Measurements from ENCODE around the gene COL4A5.
"Not testable (repeated sequence)": the region's sequence is repeated elsewhere in the genome, so short reads cannot be mapped to it uniquely, and the experiment has no call there.

Gene COL4A5

DNA sequence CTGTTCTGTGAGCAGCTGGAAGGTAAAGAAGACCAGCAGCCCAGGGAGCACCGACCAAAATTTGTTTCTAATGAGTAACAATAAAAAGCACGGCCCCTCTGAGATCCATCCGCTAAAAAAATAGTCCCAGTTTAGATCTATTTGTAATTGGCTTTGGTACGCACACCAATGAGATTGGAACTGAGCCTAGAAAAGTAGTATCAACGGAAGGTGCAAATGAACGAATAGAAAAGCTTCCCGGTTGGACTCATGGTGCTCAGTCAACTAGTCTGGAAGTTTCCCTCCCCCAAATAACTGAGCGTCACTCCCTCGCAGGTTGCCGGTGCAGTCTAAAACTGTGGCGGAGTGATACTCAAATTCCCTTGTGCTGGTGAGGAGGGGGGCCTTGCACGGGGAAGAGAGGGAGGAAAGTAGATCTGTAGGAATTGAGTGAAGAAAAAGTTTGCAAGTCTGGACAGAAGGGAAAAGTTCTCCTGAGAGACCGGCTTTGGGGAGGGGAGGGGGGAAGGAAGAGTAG lies at the start of gene COL4A5:
TSS of gene COL4A5 (plus strand) at position 413 of the 517 bp plus-strand sequence. CDS start 288 bp downstream, outside the sequence.
- TF ChIP-seq, protein P1, sequence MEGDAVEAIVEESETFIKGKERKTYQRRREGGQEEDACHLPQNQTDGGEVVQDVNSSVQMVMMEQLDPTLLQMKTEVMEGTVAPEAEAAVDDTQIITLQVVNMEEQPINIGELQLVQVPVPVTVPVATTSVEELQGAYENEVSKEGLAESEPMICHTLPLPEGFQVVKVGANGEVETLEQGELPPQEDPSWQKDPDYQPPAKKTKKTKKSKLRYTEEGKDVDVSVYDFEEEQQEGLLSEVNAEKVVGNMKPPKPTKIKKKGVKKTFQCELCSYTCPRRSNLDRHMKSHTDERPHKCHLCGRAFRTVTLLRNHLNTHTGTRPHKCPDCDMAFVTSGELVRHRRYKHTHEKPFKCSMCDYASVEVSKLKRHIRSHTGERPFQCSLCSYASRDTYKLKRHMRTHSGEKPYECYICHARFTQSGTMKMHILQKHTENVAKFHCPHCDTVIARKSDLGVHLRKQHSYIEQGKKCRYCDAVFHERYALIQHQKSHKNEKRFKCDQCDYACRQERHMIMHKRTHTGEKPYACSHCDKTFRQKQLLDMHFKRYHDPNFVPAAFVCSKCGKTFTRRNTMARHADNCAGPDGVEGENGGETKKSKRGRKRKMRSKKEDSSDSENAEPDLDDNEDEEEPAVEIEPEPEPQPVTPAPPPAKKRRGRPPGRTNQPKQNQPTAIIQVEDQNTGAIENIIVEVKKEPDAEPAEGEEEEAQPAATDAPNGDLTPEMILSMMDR (conservative IDR thresholded peaks at IDR 0.05): no peak
- peak within 1 kb of the TSS; percentile 51 for H3K27ac ChIP-seq

DNA sequence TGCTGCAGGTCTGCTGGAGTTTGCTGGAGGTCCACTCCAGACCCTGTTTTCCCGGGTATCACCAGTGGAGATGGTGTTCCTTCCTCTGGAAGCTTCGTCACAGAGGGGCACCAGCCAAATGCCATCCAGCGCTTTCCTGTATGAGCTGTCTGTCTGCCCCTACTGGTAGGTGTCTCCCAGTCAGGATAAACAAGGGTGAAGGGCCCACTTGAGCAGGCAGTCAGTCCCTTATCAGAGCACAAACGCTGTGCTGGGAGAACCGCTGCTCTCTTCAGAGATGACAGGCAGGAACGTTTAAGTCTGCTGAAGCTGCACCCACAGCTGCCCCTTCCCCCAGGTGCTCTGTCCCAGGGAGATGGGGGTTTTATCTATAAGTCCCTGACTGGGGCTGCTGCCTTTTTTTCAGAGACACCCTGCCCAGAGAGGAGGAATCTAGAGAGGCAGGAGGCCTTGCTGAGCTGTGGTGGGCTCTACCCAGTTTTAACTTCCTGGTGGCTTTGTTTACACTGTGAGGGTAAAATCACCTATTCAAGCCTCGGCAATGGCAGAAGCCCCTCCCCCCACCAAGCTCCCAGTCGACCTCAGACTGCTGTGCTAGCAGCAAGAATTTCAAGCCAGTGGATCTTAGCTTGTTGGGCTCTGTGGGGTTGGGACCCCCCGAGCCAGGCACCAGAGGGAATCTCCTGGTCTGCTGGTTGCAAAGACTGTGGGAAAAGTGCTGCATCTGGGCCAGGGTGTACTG lies 48.5 kb upstream of the COL4A5 start:
- not testable (repeated sequence) for H3K27ac ChIP-seq

DNA sequence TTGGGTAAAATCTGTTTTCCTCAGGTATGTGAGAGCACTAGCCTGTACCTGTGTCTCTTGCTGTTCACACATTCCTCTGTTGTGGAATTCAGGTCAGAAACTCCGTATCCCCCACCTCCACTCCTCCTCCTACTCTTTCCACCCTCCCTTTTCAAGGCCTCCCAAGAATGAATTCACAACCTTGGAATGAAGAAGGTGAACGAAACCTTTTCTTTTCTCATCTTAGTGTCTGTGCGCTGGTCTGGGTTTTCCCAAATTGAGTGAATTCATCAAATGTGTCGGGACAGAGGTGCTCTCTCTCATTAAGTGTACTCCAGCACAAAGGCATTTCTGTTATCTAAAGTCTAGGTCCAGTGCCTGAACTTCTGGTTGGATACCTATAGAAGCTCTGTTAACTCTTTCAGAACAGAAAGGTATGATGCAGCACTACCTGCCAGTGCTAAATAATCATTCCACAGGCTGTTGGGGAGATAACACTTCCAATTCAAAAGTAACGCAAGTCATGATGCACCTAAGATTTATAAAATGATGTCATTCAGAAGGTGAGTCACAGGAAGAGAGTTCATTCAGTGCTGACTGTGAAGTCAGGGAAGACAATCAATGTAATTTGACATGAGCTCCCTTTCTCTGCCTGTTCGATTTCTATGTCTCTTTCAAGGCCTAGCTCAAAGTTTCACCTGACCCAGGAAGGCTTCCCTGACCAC lies 43.3 kb upstream of the COL4A5 start:
- TF ChIP-seq, protein P1 (conservative IDR thresholded peaks at IDR 0.05): no peak
- H3K27ac ChIP-seq: no peak overlapping the region

GRCh38 chrX:108396986-108397385 lies 42.7 kb upstream of the COL4A5 start:
- TF ChIP-seq, protein P1 (conservative IDR thresholded peaks at IDR 0.05): no peak
- no peak overlapping the region for H3K27ac ChIP-seq

GRCh38 chrX:108397627-108398391 lies 41.8 kb upstream of the COL4A5 start:
- H3K27ac ChIP-seq: no peak overlapping the region
- TF ChIP-seq, protein P1 (conservative IDR thresholded peaks at IDR 0.05): no peak

DNA sequence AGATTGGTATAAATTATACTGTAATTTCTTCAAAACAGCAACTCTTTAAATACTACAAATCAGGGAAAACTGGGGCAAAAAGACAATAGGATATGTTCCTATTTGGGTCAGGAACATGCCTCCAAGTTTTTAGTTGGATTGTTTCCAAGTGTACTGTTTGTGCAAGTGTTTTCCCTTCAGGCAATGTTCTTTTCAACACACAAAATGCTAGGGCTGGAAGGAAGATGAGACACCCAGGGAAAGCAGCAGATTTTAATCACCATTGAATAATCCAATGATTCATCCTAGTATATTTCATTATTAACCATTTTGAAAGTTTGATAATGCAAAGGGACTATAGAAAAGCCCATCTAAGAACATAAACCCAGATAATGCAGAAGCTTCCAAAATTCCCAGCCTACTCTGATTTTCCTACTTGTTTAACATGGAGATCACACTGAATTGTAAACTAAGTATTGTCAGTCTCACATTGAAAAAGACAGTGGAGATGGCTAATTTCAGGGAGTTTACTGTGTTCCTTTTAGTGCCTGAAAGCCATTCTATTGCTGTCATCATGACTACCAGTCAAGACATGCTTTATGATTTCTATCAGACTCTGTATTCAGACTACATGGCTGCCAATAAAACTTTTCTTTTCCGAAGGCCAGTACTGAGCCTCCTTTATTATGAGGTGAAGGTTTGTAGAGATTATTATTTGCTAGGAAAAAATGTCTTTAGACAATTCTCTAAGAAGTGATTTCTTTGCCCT lies 40.0 kb upstream of the COL4A5 start:
- peak overlapping the region; percentile 25; the same call in 1 of the 2 replicates for H3K27ac ChIP-seq
- TF ChIP-seq, protein P1 (conservative IDR thresholded peaks at IDR 0.05): no peak

DNA sequence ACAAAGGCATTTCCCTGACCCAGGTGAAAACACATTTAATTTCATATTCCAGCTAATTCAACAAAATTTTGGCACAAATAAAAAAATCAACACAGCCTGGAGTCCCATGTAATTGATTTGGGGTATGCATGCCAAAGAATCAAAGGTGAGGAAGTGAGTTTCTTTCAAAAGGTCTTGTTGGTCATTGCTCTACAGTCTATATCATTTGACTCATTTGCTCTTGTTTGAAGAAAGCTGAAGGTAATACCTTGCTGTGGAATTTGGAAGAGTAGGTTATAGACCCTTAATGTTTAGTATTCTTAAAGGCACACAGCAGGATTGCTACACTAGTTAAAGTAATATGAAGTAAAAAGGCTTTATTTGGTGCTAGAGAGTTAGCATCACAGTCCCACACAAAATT lies 26.9 kb upstream of the COL4A5 start:
- TF ChIP-seq, protein P1 (conservative IDR thresholded peaks at IDR 0.05): no peak
- no peak overlapping the region for H3K27ac ChIP-seq

Measured in VCaP (cell line).